HepG2 (cell line): ENCODE data around the gene EZH1. TPM values are rescaled to one million over a fixed set of nuclear protein-coding genes. Genes with fewer than 3 reads are reported as not detected.

ENCODE experiments used
- DR1 ChIP-seq: sonication (generic); formaldehyde crosslinking; IDR thresholded peaks from 2 replicates; pipeline ENCODE4 v1.8.0; 2021; ENCODE audit warnings: mild to moderate bottlenecking, missing genetic modification reagents, inconsistent platforms
- EED ChIP-seq: sonication (generic); formaldehyde crosslinking; IDR thresholded peaks from 2 replicates; pipeline ENCODE4 v1.5.0; 2020; ENCODE audit warnings: mild to moderate bottlenecking, missing genetic modification reagents
- FOSL1 ChIP-seq: sonication (generic); formaldehyde crosslinking; IDR thresholded peaks from 2 replicates; pipeline ENCODE4 v1.9.0; 2021; ENCODE audit warnings: missing genetic modification reagents, borderline replicate concordance
- GABPB1 ChIP-seq: IDR thresholded peaks from 2 replicates; pipeline ENCODE4 v1.6.1; 2016; ENCODE audit warnings: mild to moderate bottlenecking, missing genetic modification reagents, moderate library complexity, missing compliant biosample characterization
- GTF2F1 ChIP-seq: fragments of 150-350 bp; IDR thresholded peaks from 2 replicates; pipeline ENCODE4 v1.6.1; 2014; ENCODE audit warnings: low read length
- HMG20A ChIP-seq: IDR thresholded peaks from 2 replicates; pipeline ENCODE4 v1.6.1; 2016; ENCODE audit warnings: borderline replicate concordance
- KDM2A ChIP-seq: sonication (generic); formaldehyde crosslinking; IDR thresholded peaks from 2 replicates; pipeline ENCODE4 v1.4.0; 2020; ENCODE audit warnings: low read depth, missing genetic modification reagents, borderline replicate concordance
- MXD4 ChIP-seq: IDR thresholded peaks from 2 replicates; pipeline ENCODE4 v1.6.1; 2016; ENCODE audit warnings: mild to moderate bottlenecking, missing biosample characterization, missing genetic modification reagents
- NRL ChIP-seq: sonication (generic); formaldehyde crosslinking; IDR thresholded peaks from 2 replicates; pipeline ENCODE4 v1.5.0; 2020; ENCODE audit warnings: missing genetic modification reagents, mild to moderate bottlenecking, moderate library complexity, borderline replicate concordance
- PHF5A ChIP-seq: IDR thresholded peaks from one replicate; pipeline ENCODE4 v1.6.1; 2018; ENCODE audit warnings: low read depth, missing genetic modification reagents; ENCODE audit not compliant: unreplicated experiment
- REL ChIP-seq: sonication (generic); formaldehyde crosslinking; conservative IDR thresholded peaks from 2 replicates; pipeline ENCODE4 v1.8.0; 2022; ENCODE audit warnings: mild to moderate bottlenecking, missing genetic modification reagents, moderate library complexity
- SOX5 ChIP-seq: IDR thresholded peaks from 2 replicates; pipeline ENCODE4 v1.6.1; 2016; ENCODE audit warnings: borderline replicate concordance
- TBL1XR1 ChIP-seq: fragments of 150-350 bp; IDR thresholded peaks from 2 replicates; pipeline ENCODE4 v1.6.1; 2014; ENCODE audit warnings: borderline replicate concordance, low read length; ENCODE audit not compliant: partially characterized antibody
- ZFAT ChIP-seq: sonication (generic); formaldehyde crosslinking; conservative IDR thresholded peaks from 2 replicates; pipeline ENCODE4 v1.8.1; 2023; ENCODE audit warnings: missing genetic modification reagents, inconsistent platforms
- ZNF256 ChIP-seq: sonication (generic); formaldehyde crosslinking; conservative IDR thresholded peaks from 2 replicates; pipeline ENCODE4 v1.4.0; 2020; ENCODE audit warnings: missing genetic modification reagents
- ZNF547 ChIP-seq: sonication (generic); formaldehyde crosslinking; IDR thresholded peaks from 2 replicates; pipeline ENCODE4 v1.5.1; 2020; ENCODE audit warnings: mild to moderate bottlenecking, missing genetic modification reagents
- ZNF550 ChIP-seq: sonication (generic); formaldehyde crosslinking; IDR thresholded peaks from 2 replicates; pipeline ENCODE4 v1.4.0; 2020; ENCODE audit warnings: mild to moderate bottlenecking, missing genetic modification reagents, borderline replicate concordance
- ZNF720 ChIP-seq: sonication (generic); formaldehyde crosslinking; IDR thresholded peaks from 2 replicates; pipeline ENCODE4 v1.4.0; 2020; ENCODE audit warnings: missing genetic modification reagents
- ZNF746 ChIP-seq: sonication (generic); formaldehyde crosslinking; IDR thresholded peaks from 2 replicates; pipeline ENCODE4 v1.8.0; 2022; ENCODE audit warnings: mild to moderate bottlenecking, missing genetic modification reagents
- polyA plus RNA-seq, 8 experiments: library from polyadenylated mRNA; depleted of rRNA in 3 of 8; stranded (reverse) in 7 of 8; unstranded in 1 of 8; fragments of >200 nt; fragmentation: Illumina TruSeq in 4 of 8; extraction: Trizol in 4 of 8; gene quantifications; 2 replicates each; pipeline versions ENCODE4 v1.2.1 to v1.2.3, GENCODE V29; 2011 to 2016; ENCODE audit warnings: low read depth in 4 of 8, missing spikeins in 1 of 8, mixed read lengths in 1 of 8; ENCODE audit not compliant: insufficient read depth in 1 of 8
- total RNA-seq, 5 experiments: library from RNA; depleted of rRNA; stranded (reverse); fragments of >200 nt; fragmentation: Illumina TruSeq; extraction: Trizol; gene quantifications; 2 replicates each; pipeline ENCODE4 v1.2.3, GENCODE V29; 2016; ENCODE audit warnings: low read depth in 1 of 5
- TF ChIP-seq, protein P1 (sequence below): sonication (generic); formaldehyde crosslinking; IDR thresholded peaks from 2 replicates; pipeline ENCODE4 v1.8.0; 2022; ENCODE audit warnings: missing genetic modification reagents, low read depth, mild to moderate bottlenecking, borderline replicate concordance
- TF ChIP-seq, protein P2 (sequence below): sonication (generic); formaldehyde crosslinking; conservative IDR thresholded peaks from 2 replicates; pipeline ENCODE4 v1.5.0; 2020; ENCODE audit warnings: missing genetic modification reagents
- TF ChIP-seq, protein P3 (sequence below): sonication (generic); formaldehyde crosslinking; IDR thresholded peaks from 2 replicates; pipeline ENCODE4 v1.5.1; 2020; ENCODE audit warnings: missing genetic modification reagents, mild to moderate bottlenecking, borderline replicate concordance
- TF ChIP-seq, protein P4 (sequence below): sonication (generic); formaldehyde crosslinking; IDR thresholded peaks from 2 replicates; pipeline ENCODE4 v1.5.0; 2020; ENCODE audit warnings: missing genetic modification reagents
- TF ChIP-seq, protein P5 (sequence below): sonication (generic); formaldehyde crosslinking; IDR thresholded peaks from 2 replicates; pipeline ENCODE4 v1.5.0; 2020; ENCODE audit warnings: mild to moderate bottlenecking, missing genetic modification reagents

Gene EZH1
- total and polyA plus RNA-seq, 2 of the 13 experiments (the other 11 are each of a cell fraction or from before 2014, with no cell fraction given) = 11.6 to 24.0 TPM

DNA sequence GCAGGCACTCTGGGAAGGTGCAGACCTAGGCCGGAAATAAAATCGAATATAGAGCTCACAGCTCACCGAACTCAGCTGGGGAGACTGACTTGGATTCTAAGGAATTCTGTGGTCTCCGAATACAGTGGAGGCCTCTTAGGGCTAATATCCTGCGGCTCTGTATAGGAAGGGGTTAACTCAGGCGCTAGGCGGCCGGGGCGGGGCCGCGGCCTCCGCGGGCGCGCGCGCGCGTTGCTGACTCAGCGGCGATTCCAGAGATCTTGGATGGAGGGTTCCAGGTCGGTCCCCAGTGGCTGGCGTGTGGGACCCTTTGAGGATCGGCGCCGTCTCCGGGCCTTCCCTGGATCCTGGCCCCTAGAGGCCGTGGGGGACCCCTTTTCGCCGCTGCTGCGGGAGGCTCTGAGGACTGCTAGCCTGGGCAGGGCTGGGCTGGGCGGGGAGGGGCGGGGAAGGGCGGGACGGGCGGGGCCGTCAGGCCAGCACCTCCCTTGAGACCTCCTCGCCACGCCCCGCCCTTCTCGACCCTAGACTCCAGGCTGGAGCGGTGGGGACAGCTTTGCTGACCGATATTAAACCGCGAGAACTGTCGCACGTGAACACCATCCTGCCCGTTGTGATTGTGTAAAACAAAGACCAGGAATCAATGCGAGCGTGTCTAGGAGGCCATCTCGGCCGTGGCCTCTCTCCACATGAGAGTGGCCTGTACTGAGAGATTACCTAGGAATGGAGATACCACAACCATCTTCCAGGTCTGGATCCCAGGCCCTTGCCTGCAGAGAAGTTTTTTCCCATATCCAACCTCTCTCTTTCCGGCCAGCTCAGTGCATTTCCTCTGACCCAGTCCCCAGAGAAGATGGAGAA is 66.7 kb downstream of the EZH1 start (continued):
- TF ChIP-seq, protein P1, sequence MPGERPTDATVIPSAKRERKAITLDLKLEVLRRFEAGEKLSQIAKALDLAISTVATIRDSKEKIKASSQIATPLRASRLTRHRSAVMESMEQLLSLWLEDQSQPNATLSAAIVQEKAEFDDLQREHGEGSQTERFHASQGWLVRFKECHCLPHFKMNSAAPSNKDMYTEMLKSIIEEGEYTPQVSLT (CRISPR knock-in tag) = no peak
- TF ChIP-seq, protein P2, sequence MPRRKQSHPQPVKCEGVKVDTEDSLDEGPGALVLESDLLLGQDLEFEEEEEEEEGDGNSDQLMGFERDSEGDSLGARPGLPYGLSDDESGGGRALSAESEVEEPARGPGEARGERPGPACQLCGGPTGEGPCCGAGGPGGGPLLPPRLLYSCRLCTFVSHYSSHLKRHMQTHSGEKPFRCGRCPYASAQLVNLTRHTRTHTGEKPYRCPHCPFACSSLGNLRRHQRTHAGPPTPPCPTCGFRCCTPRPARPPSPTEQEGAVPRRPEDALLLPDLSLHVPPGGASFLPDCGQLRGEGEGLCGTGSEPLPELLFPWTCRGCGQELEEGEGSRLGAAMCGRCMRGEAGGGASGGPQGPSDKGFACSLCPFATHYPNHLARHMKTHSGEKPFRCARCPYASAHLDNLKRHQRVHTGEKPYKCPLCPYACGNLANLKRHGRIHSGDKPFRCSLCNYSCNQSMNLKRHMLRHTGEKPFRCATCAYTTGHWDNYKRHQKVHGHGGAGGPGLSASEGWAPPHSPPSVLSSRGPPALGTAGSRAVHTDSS (CRISPR knock-in tag) = no peak
- TF ChIP-seq HMG20A (CRISPR knock-in tag) (peak; percentile 76), DR1 (CRISPR knock-in tag) (peak; percentile 50; the same call in 1 of the 2 replicates), ZNF720 (CRISPR knock-in tag) (no peak), ZNF746 (CRISPR knock-in tag) (peak; percentile 73), MXD4 (CRISPR knock-in tag) (peak; percentile 27; the same call in 1 of the 2 replicates), ZFAT (CRISPR knock-in tag) (no peak), SOX5 (CRISPR knock-in tag) (peak; percentile 95), FOSL1 (CRISPR knock-in tag) (no peak; the same call in 1 of the 2 replicates), ZNF547 (CRISPR knock-in tag) (no peak), KDM2A (CRISPR knock-in tag) (peak; percentile 82), GTF2F1 (no peak), ZNF256 (0 out of 2 replicates have a peak, but pooled peaks have one; percentile 16), TBL1XR1 (no peak), NRL (CRISPR knock-in tag) (no peak), PHF5A (no peak), GABPB1 (CRISPR knock-in tag) (peak; percentile 60), EED (CRISPR knock-in tag) (no peak), REL (CRISPR knock-in tag) (no peak), ZNF550 (CRISPR knock-in tag) (no peak)
- TF ChIP-seq, protein P3, sequence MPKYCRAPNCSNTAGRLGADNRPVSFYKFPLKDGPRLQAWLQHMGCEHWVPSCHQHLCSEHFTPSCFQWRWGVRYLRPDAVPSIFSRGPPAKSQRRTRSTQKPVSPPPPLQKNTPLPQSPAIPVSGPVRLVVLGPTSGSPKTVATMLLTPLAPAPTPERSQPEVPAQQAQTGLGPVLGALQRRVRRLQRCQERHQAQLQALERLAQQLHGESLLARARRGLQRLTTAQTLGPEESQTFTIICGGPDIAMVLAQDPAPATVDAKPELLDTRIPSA (CRISPR knock-in tag) = no peak
- TF ChIP-seq, protein P4, sequence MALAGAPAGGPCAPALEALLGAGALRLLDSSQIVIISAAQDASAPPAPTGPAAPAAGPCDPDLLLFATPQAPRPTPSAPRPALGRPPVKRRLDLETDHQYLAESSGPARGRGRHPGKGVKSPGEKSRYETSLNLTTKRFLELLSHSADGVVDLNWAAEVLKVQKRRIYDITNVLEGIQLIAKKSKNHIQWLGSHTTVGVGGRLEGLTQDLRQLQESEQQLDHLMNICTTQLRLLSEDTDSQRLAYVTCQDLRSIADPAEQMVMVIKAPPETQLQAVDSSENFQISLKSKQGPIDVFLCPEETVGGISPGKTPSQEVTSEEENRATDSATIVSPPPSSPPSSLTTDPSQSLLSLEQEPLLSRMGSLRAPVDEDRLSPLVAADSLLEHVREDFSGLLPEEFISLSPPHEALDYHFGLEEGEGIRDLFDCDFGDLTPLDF (CRISPR knock-in tag) = peak; percentile 83
- TF ChIP-seq, protein P5, sequence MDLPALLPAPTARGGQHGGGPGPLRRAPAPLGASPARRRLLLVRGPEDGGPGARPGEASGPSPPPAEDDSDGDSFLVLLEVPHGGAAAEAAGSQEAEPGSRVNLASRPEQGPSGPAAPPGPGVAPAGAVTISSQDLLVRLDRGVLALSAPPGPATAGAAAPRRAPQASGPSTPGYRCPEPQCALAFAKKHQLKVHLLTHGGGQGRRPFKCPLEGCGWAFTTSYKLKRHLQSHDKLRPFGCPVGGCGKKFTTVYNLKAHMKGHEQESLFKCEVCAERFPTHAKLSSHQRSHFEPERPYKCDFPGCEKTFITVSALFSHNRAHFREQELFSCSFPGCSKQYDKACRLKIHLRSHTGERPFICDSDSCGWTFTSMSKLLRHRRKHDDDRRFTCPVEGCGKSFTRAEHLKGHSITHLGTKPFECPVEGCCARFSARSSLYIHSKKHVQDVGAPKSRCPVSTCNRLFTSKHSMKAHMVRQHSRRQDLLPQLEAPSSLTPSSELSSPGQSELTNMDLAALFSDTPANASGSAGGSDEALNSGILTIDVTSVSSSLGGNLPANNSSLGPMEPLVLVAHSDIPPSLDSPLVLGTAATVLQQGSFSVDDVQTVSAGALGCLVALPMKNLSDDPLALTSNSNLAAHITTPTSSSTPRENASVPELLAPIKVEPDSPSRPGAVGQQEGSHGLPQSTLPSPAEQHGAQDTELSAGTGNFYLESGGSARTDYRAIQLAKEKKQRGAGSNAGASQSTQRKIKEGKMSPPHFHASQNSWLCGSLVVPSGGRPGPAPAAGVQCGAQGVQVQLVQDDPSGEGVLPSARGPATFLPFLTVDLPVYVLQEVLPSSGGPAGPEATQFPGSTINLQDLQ = no peak
